MCF 10A (cell line): ENCODE data around the gene RPL32. TPM values are rescaled to one million over a fixed set of nuclear protein-coding genes. Genes with fewer than 3 reads are reported as not detected.

Source experiments
- BruUV-seq: library from RNA; stranded (reverse); fragments of 400-500 nt; replicated peaks from 2 replicates; lab custom pipeline; 2021; lab: Mats Ljungman, UMichigan
- CTCF ChIA-PET: fragments of 300-600 bp; sonication (Branson Sonifier 250); formaldehyde crosslinking; extraction: SDS; loops from one replicate; lab custom pipeline; 2021; ENCODE audit warnings: antibody characterized with exemption, inconsistent platforms; lab: Yijun Ruan, JAX
- POLR2A ChIA-PET: fragments of 300-600, 350-650 bp; sonication (Branson Sonifier 250); formaldehyde crosslinking; extraction: SDS; loops from one replicate; lab custom pipeline; 2020; ENCODE audit warnings: antibody characterized with exemption, inconsistent platforms; lab: Yijun Ruan, JAX
- DNase-seq: peaks from one replicate; pipeline ENCODE4 v3.0.0-alpha.2; 2018; ENCODE audit not compliant: unreplicated experiment
- H3K27ac Mint-ChIP-seq: one replicate; pipeline ENCODE4 v1.8.0; 2022; ENCODE audit warnings: mild to moderate bottlenecking, low read depth, mixed read lengths; ENCODE audit not compliant: unreplicated experiment
- H3K27me3 Mint-ChIP-seq: one replicate; pipeline ENCODE4 v1.8.0; 2022; ENCODE audit warnings: mixed read lengths; ENCODE audit not compliant: insufficient read depth, unreplicated experiment
- H3K36me3 Mint-ChIP-seq: one replicate; pipeline ENCODE4 v1.8.0; 2022; ENCODE audit warnings: mild to moderate bottlenecking, moderate library complexity, mixed read lengths; ENCODE audit not compliant: insufficient read depth, unreplicated experiment
- H3K4me1 Mint-ChIP-seq: one replicate; pipeline ENCODE4 v1.8.0; 2022; ENCODE audit warnings: mixed read lengths; ENCODE audit not compliant: insufficient read depth, unreplicated experiment
- H3K4me3 Mint-ChIP-seq: one replicate; pipeline ENCODE4 v1.8.0; 2022; ENCODE audit warnings: mild to moderate bottlenecking, moderate library complexity, mixed read lengths; ENCODE audit not compliant: unreplicated experiment
- H3K9me3 Mint-ChIP-seq: one replicate; pipeline ENCODE4 v1.8.0; 2022; ENCODE audit warnings: mixed read lengths; ENCODE audit not compliant: unreplicated experiment
- CTCF ChIP-seq: fragments of 200-600 bp; IDR thresholded peaks from one replicate; pipeline ENCODE4 v1.8.0; 2022; ENCODE audit warnings: antibody characterized with exemption, mild to moderate bottlenecking; ENCODE audit not compliant: unreplicated experiment
- intact Hi-C: fragments of 100-400 bp; cut with micrococcal nuclease; formaldehyde crosslinking; loops from 2 replicates; pipeline ENCODE4 v1.14.1; 2022
- total RNA-seq: library from RNA; stranded (reverse); gene quantifications from 2 replicates; pipeline ENCODE4 v1.2.3, GENCODE V29; 2022

The RPL32 gene
- total RNA-seq, 1 experiment from 2014 or later = 2,288 TPM

- TF ChIP-seq CTCF = no peak
- no peak for DNase-seq
- CTCF ChIA-PET = no interaction called here
- intact Hi-C loops = no loop called here
- POLR2A ChIA-PET = no interaction called here
- Mint-ChIP-seq H3K27me3 (peaks cover 12% of the 10 kb centered on the region), H3K9me3 (no peaks in the 10 kb centered on the region), H3K36me3 (peaks cover 5% of the 10 kb centered on the region), H3K27ac (no peak overlapping the region), H3K4me3 (no peak overlapping the region), H3K4me1 (no peaks in the 10 kb centered on the region)
- no TSS peak for BruUV-seq
Measured at GRCh38 chr3:12785096-12785495, 56.3 kb downstream of the RPL32 start.

Other genes with a start within 250 kb of the RPL32 start
- gene RAF1, start 177.4 kb downstream of the RPL32 start, total RNA-seq = 75.5 and 76.8 TPM in 2 replicates
- gene TMEM40, start 82.3 kb downstream of the RPL32 start, total RNA-seq = 30.3 and 58.4 TPM in 2 replicates
- gene CAND2, start 44.9 kb downstream of the RPL32 start, total RNA-seq = not detected in 2 replicates
- 18.7 and 21.2 TPM in 2 replicates for gene IQSEC1, start 231.9 kb upstream of the RPL32 start, total RNA-seq